K562 (cell line): ENCODE results near the gene ID1. TPM values are rescaled to one million over a fixed set of nuclear protein-coding genes. Genes with fewer than 3 reads are reported as not detected.

Source experiments
- ATF2 ChIP-seq: sonication (generic); formaldehyde crosslinking; IDR thresholded peaks from 2 replicates; pipeline ENCODE4 v1.8.1; 2022; ENCODE audit warnings: missing genetic modification reagents
- CBFA2T2 ChIP-seq: fragments of 450-650 bp; conservative IDR thresholded peaks from 2 replicates; pipeline ENCODE4 v1.6.1; 2017; ENCODE audit warnings: mild to moderate bottlenecking
- CHD7 ChIP-seq: fragments of 200-600 bp; sonication (generic); IDR thresholded peaks from one replicate; pipeline ENCODE4 v1.6.1; 2012; ENCODE audit warnings: mild to moderate bottlenecking, low read depth, low read length, inconsistent platforms
- IRF1 ChIP-seq: sonication (generic); formaldehyde crosslinking; IDR thresholded peaks from 2 replicates; pipeline ENCODE4 v1.8.0; 2022; ENCODE audit warnings: missing genetic modification reagents, mild to moderate bottlenecking, borderline replicate concordance
- ZKSCAN3 ChIP-seq: fragments of 250-450 bp; sonication (Bioruptor Pico); IDR thresholded peaks from 2 replicates; pipeline ENCODE4 v1.4.0; 2020
- polyA plus RNA-seq, 8 experiments: library from polyadenylated mRNA; depleted of rRNA in 4 of 8; stranded (reverse) in 5 of 8; unstranded in 3 of 8; fragments of >200 nt; fragmentation: Nextera tagmentation in 2 of 8; fragmentation: Illumina TruSeq in 1 of 8; extraction: Ambion mirVana in 2 of 8; extraction: Trizol in 1 of 8; gene quantifications; 2 replicates each; pipeline versions ENCODE4 v1.2.1 to v1.2.3, GENCODE V29; 2011 to 2014; ENCODE audit warnings: inconsistent platforms in 1 of 8, missing spikeins in 1 of 8
- total RNA-seq, 7 experiments: library from RNA; depleted of rRNA in 6 of 7; stranded (reverse); fragments of >200 nt in 6 of 7; fragmentation: Illumina TruSeq in 2 of 7; extraction: Trizol in 2 of 7; gene quantifications; 2 replicates each; pipeline versions ENCODE4 v1.2.1 to v1.2.3, GENCODE V29; 2011 to 2021; ENCODE audit warnings: low replicate concordance in 1 of 7
- TF ChIP-seq, protein P1 (sequence below), 3 experiments: fragments of 200-800 bp in 1 of 3; fragments of 250-450 bp in 1 of 3; fragments of 450-650 bp in 1 of 3; sonication (Bioruptor Pico) in 1 of 3; sonication (Bioruptor generic) in 1 of 3; formaldehyde crosslinking in 1 of 3; IDR thresholded peaks; 2 replicates each; pipeline versions ENCODE4 v1.6.1 to v1.8.0; 2016 to 2022; ENCODE audit warnings: mild to moderate bottlenecking in 2 of 3, missing genetic modification characterization in 2 of 3, missing compliant biosample characterization in 1 of 3, moderate library complexity in 1 of 3

The ID1 gene
- total and polyA plus RNA-seq, 9 of the 15 experiments (the other 6 are each of a cell fraction or from before 2014, with no cell fraction given) = 1.4 to 358 (median 65.0) TPM

- TF ChIP-seq CHD7 = no peak
- TF ChIP-seq, protein P1, sequence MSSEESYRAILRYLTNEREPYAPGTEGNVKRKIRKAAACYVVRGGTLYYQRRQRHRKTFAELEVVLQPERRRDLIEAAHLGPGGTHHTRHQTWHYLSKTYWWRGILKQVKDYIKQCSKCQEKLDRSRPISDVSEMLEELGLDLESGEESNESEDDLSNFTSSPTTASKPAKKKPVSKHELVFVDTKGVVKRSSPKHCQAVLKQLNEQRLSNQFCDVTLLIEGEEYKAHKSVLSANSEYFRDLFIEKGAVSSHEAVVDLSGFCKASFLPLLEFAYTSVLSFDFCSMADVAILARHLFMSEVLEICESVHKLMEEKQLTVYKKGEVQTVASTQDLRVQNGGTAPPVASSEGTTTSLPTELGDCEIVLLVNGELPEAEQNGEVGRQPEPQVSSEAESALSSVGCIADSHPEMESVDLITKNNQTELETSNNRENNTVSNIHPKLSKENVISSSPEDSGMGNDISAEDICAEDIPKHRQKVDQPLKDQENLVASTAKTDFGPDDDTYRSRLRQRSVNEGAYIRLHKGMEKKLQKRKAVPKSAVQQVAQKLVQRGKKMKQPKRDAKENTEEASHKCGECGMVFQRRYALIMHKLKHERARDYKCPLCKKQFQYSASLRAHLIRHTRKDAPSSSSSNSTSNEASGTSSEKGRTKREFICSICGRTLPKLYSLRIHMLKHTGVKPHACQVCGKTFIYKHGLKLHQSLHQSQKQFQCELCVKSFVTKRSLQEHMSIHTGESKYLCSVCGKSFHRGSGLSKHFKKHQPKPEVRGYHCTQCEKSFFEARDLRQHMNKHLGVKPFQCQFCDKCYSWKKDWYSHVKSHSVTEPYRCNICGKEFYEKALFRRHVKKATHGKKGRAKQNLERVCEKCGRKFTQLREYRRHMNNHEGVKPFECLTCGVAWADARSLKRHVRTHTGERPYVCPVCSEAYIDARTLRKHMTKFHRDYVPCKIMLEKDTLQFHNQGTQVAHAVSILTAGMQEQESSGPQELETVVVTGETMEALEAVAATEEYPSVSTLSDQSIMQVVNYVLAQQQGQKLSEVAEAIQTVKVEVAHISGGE (CRISPR knock-in tag; IDR thresholded peaks at IDR 0.05) = no peak
- peak; percentile 49 for TF ChIP-seq CBFA2T2
- no peak for TF ChIP-seq IRF1 (CRISPR knock-in tag)
- TF ChIP-seq ATF2 (CRISPR knock-in tag) = no peak
- TF ChIP-seq ZKSCAN3 = no peak
These were observed 9.3 kb upstream of the ID1 start (continued) for GRCh38 chr20:31595654-31596411.
